Uterus (tissue), 4 donors: ENCODE results near the gene FCHSD2. TPM values are rescaled to one million over a fixed set of nuclear protein-coding genes. Genes with fewer than 3 reads are reported as not detected.

Experiments used
- DNase-seq, 2 donors: peaks; one replicate each; pipeline ENCODE4 v3.0.0-alpha.2; 2019 to 2020
- H3K27ac ChIP-seq, 2 donors: fragments of 200-600 bp; sonication (generic); 1 replicate in 1 of 2; 2 replicates in 1 of 2; pipeline ENCODE4 v1.5.1; 2016 to 2018
- H3K27me3 ChIP-seq, 2 donors: fragments of 200-600 bp; sonication (generic); one replicate each; pipeline ENCODE4 v1.5.1; 2018 to 2019; ENCODE audit warnings: control low read depth in 1 of 2
- H3K36me3 ChIP-seq, 2 donors: fragments of 200-600 bp; sonication (generic); one replicate each; pipeline ENCODE4 v1.5.1; 2019; ENCODE audit warnings: control low read depth in 1 of 2
- H3K4me1 ChIP-seq, 2 donors: fragments of 200-600 bp; sonication (generic); one replicate each; pipeline ENCODE4 v1.5.1; 2018 to 2019; ENCODE audit warnings: control low read depth in 1 of 2
- H3K4me3 ChIP-seq, 2 donors: fragments of 200-600 bp; sonication (generic); 1 replicate in 1 of 2; 2 replicates in 1 of 2; pipeline ENCODE4 v1.5.1; 2018 to 2019; ENCODE audit warnings: mild to moderate bottlenecking in 1 of 2
- H3K9me3 ChIP-seq, 2 donors: fragments of 200-600 bp; sonication (generic); one replicate each; pipeline ENCODE4 v1.5.1; 2019; ENCODE audit warnings: control low read depth in 1 of 2
- CTCF ChIP-seq, 4 experiments: fragments of 200-600 bp in 2 of 4; fragments of 450-650 bp in 2 of 4; sonication (generic) in 2 of 4; IDR thresholded peaks; one replicate each; pipeline ENCODE4 v1.5.1; 2016 to 2019; ENCODE audit warnings: antibody characterized with exemption in 4 of 4, mild to moderate bottlenecking in 2 of 4, moderate library complexity in 1 of 4
- POLR2A ChIP-seq, 2 donors: fragments of 450-650 bp; IDR thresholded peaks; one replicate each; pipeline ENCODE4 v1.6.1; 2016; ENCODE audit warnings: antibody characterized with exemption in 2 of 2, mild to moderate bottlenecking in 1 of 2, moderate library complexity in 1 of 2
- intact Hi-C: fragments of 100-400 bp; cut with DNase I; formaldehyde crosslinking; loops from one replicate; pipeline ENCODE4 v1.15.1; 2023; ENCODE audit warnings: low total_unique reads
- total RNA-seq, 4 donors: library from RNA; depleted of rRNA in 3 of 4; stranded (reverse); fragments of >200 nt in 3 of 4; gene quantifications; one replicate each; pipeline versions ENCODE4 v1.1.0 to v1.2.4, GENCODE V29; 2014 to 2023
- donor health status: DM: yes; HTN: yes; CAD: no.

FCHSD2 gene
- total RNA-seq, 4 donors from 2014 or later = 13.6 to 73.9 (median 27.7) TPM

GRCh38 chr11:73188301-73188700, 46.2 kb upstream of the FCHSD2 start:
- Histone ChIP-seq H3K4me1 (no peaks in the 10 kb centered on the region), H3K4me3 (no peak overlapping the region), H3K9me3 (no peaks in the 10 kb centered on the region), H3K36me3 (no peaks in the 10 kb centered on the region), H3K27me3 (no peaks in the 10 kb centered on the region), H3K27ac (no peak overlapping the region)
- intact Hi-C loops = no loop called here
- no peak for DNase-seq
- TF ChIP-seq CTCF (IDR thresholded peaks at IDR 0.05) (no peak), POLR2A (IDR thresholded peaks at IDR 0.05) (no peak)

GRCh38 chr11:73187854-73188253, 45.7 kb upstream of the FCHSD2 start:
- DNase-seq = no peak
- no peak for TF ChIP-seq POLR2A (IDR thresholded peaks at IDR 0.05)
- no peak for TF ChIP-seq CTCF (IDR thresholded peaks at IDR 0.05)
- Histone ChIP-seq H3K9me3 (no peaks in the 10 kb centered on the region), H3K36me3 (no peaks in the 10 kb centered on the region), H3K27ac (no peak overlapping the region), H3K27me3 (no peaks in the 10 kb centered on the region), H3K4me3 (no peak overlapping the region), H3K4me1 (no peaks in the 10 kb centered on the region)
- intact Hi-C loops = no loop called here

GRCh38 chr11:73186886-73187285, 44.8 kb upstream of the FCHSD2 start:
- Histone ChIP-seq H3K27ac (no peak overlapping the region), H3K4me3 (no peak overlapping the region), H3K4me1 (no peaks in the 10 kb centered on the region), H3K27me3 (no peaks in the 10 kb centered on the region), H3K9me3 (no peaks in the 10 kb centered on the region), H3K36me3 (no peaks in the 10 kb centered on the region)
- TF ChIP-seq CTCF (IDR thresholded peaks at IDR 0.05) (no peak), POLR2A (IDR thresholded peaks at IDR 0.05) (no peak)
- intact Hi-C loops = no loop called here
- DNase-seq = no peak

- Histone ChIP-seq H3K4me1 (no peaks in the 10 kb centered on the region), H3K27ac (no peak overlapping the region), H3K36me3 (no peaks in the 10 kb centered on the region), H3K4me3 (no peak overlapping the region), H3K9me3 (no peaks in the 10 kb centered on the region), H3K27me3 (no peaks in the 10 kb centered on the region)
- intact Hi-C loops = no loop called here
- no peak for TF ChIP-seq POLR2A (IDR thresholded peaks at IDR 0.05)
- no peak for TF ChIP-seq CTCF (IDR thresholded peaks at IDR 0.05)
- DNase-seq = no peak
Observed at GRCh38 chr11:73186294-73186850, 44.3 kb upstream of the FCHSD2 start.

- no peak for TF ChIP-seq POLR2A (IDR thresholded peaks at IDR 0.05)
- no peaks in the 10 kb centered on the region for H3K27me3 ChIP-seq
- no peaks in the 10 kb centered on the region for H3K4me1 ChIP-seq
- intact Hi-C loops = no loop called here
- H3K27ac ChIP-seq = no peak overlapping the region
- DNase-seq = no peak
- no peak overlapping the region for H3K4me3 ChIP-seq
- H3K36me3 ChIP-seq = no peaks in the 10 kb centered on the region
- H3K9me3 ChIP-seq = no peaks in the 10 kb centered on the region
Observed at GRCh38 chr11:73185680-73186293, 43.7 kb upstream of the FCHSD2 start.
